GM19438 (cell line): Measurements from ENCODE around the gene DGAT2.
A peak's percentile ranks its signal among the peaks of the same experiment; 100 is the strongest.

Experiments
- ATAC-seq: cut with Tn5 transposase; IDR thresholded peaks from one replicate; pipeline ENCODE4 v1.9.1; 2021; ENCODE audit warnings: low read depth; ENCODE audit not compliant: unreplicated experiment

The DGAT2 gene

GRCh38 chr11:75777461-75778110 is 9.0 kb downstream of the DGAT2 start:
- ATAC-seq = no peak

- no peak for ATAC-seq
Measured at GRCh38 chr11:75778962-75779361, 10.4 kb downstream of the DGAT2 start.

GRCh38 chr11:75779960-75780359 is 11.4 kb downstream of the DGAT2 start:
- ATAC-seq = no peak

- ATAC-seq = no peak
Measured at GRCh38 chr11:75780888-75781287, 12.3 kb downstream of the DGAT2 start.

GRCh38 chr11:75781296-75781695 is 12.7 kb downstream of the DGAT2 start:
- no peak for ATAC-seq

- ATAC-seq = no peak
Measured at GRCh38 chr11:75781831-75782230, 13.3 kb downstream of the DGAT2 start.

- no peak for ATAC-seq
Measured at GRCh38 chr11:75782540-75783263, 14.1 kb downstream of the DGAT2 start.

GRCh38 chr11:75783416-75784084 is 15.0 kb downstream of the DGAT2 start:
- ATAC-seq = no peak

GRCh38 chr11:75784085-75784478 is 15.5 kb downstream of the DGAT2 start:
- ATAC-seq = no peak

GRCh38 chr11:75784506-75784905 is 15.9 kb downstream of the DGAT2 start:
- no peak for ATAC-seq

GRCh38 chr11:75785187-75785586 is 16.6 kb downstream of the DGAT2 start:
- no peak for ATAC-seq

- ATAC-seq = peak; percentile 87
Measured at GRCh38 chr11:75786101-75786736, 17.6 kb downstream of the DGAT2 start.

- ATAC-seq = no peak
Measured at GRCh38 chr11:75789521-75789920, 20.9 kb downstream of the DGAT2 start.

GRCh38 chr11:75790986-75791385 is 22.4 kb downstream of the DGAT2 start:
- no peak for ATAC-seq

GRCh38 chr11:75792127-75792731 is 23.7 kb downstream of the DGAT2 start:
- ATAC-seq = no peak

- no peak for ATAC-seq
Measured at GRCh38 chr11:75792997-75793800, 24.6 kb downstream of the DGAT2 start.

GRCh38 chr11:75793966-75794365 is 25.4 kb downstream of the DGAT2 start:
- no peak for ATAC-seq

GRCh38 chr11:75795276-75796090 is 26.9 kb downstream of the DGAT2 start:
- no peak for ATAC-seq

GRCh38 chr11:75796091-75796435 is 27.5 kb downstream of the DGAT2 start:
- no peak for ATAC-seq
